PFSK-1 (cell line): Measurements from ENCODE around the gene RNF103.

Experiments
- POLR2AphosphoS5 ChIP-seq: IDR thresholded peaks from 2 replicates; pipeline ENCODE4 v1.6.1; 2012; ENCODE audit warnings: low read depth, mild to moderate bottlenecking, control low read depth, low read length, moderate library complexity
- TAF1 ChIP-seq: IDR thresholded peaks from 2 replicates; pipeline ENCODE4 v1.6.1; 2012; ENCODE audit warnings: low read length, control low read depth, borderline replicate concordance; ENCODE audit not compliant: insufficient read depth

DNA sequence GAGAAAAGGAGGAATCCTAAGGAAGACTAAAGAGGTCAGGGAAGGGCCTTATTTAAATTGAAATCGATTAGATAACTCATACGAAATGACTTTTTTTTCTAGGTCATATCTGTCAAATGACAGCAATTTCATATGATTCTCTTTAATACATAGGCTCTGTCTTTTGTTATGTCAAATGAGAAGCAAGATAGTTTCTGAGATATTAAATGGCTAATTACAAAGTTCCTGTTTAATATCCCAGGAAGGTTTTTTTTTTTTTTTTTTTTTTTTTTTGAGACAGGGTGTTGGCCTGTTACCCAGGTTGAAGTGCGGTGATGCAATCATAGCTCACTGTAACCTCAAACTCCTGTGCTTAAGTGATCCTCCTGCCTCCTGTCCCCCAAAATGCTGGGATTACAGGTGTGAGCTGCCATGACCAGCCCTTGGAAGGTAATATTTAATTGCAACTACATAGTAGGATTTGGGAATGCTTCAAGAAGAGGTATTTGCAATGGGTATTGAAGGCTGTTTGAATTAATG, 48.4 kb upstream of the RNF103 start:
- TF ChIP-seq POLR2AphosphoS5 = no peak
- TF ChIP-seq TAF1 = no peak
